HEK293 (cell line): ENCODE results near the gene KCNJ9.

Experiments used
- CTCF ChIA-PET: fragments of 350-600 bp; formaldehyde crosslinking; extraction: SDS; loops from one replicate; lab custom pipeline; 2021; ENCODE audit warnings: antibody characterized with exemption; lab: Yijun Ruan, JAX
- POLR2A ChIA-PET: fragments of 300-600 bp; formaldehyde crosslinking; extraction: SDS; loops from one replicate; lab custom pipeline; 2020; ENCODE audit warnings: antibody characterized with exemption, inconsistent platforms; lab: Yijun Ruan, JAX
- H3K27ac ChIP-seq: fragments of 200-500 bp; sonication (Bioruptor generic); 2 replicates; pipeline ENCODE4 v1.5.1; 2014; ENCODE audit warnings: low read depth, low read length, control low read depth, inconsistent platforms; ENCODE audit errors: extremely low read depth
- H3K36me3 ChIP-seq, 2 experiments: fragments of 200-500 bp in 1 of 2; sonication (Bioruptor generic) in 1 of 2; 1 replicate in 1 of 2; 2 replicates in 1 of 2; pipeline ENCODE4 v1.5.1; 2014 to 2017; ENCODE audit warnings: inconsistent platforms in 2 of 2, low read length in 2 of 2; ENCODE audit not compliant: control insufficient read depth in 2 of 2, insufficient read depth in 1 of 2
- H3K4me1 ChIP-seq: fragments of 200-500 bp; sonication (Bioruptor generic); 2 replicates; pipeline ENCODE4 v1.5.1; 2014; ENCODE audit warnings: mild to moderate bottlenecking, low read length, inconsistent platforms; ENCODE audit not compliant: control insufficient read depth, insufficient read depth
- H3K4me3 ChIP-seq: 2 replicates; pipeline ENCODE4 v1.5.1; 2011; ENCODE audit warnings: low read depth, mild to moderate bottlenecking, control low read depth, low read length, moderate library complexity
- H3K9me3 ChIP-seq: fragments of 200-500 bp; sonication (Bioruptor generic); 2 replicates; pipeline ENCODE4 v1.5.1; 2014; ENCODE audit warnings: low read depth, low read length, inconsistent platforms; ENCODE audit not compliant: control insufficient read depth, insufficient read depth
- BCL11B ChIP-seq: fragments of 450-650 bp; formaldehyde crosslinking; IDR thresholded peaks from 2 replicates; pipeline ENCODE4 v1.5.1; 2016; ENCODE audit warnings: low read depth, missing biosample characterization, missing genetic modification characterization
- GLI4 ChIP-seq: fragments of 450-650 bp; formaldehyde crosslinking; IDR thresholded peaks from 2 replicates; pipeline ENCODE4 v1.5.1; 2016; ENCODE audit warnings: missing biosample characterization, missing genetic modification characterization
- REST ChIP-seq: fragments of 450-650 bp; formaldehyde crosslinking; IDR thresholded peaks from 2 replicates; pipeline ENCODE4 v1.5.1; 2016; ENCODE audit warnings: missing biosample characterization, missing genetic modification characterization
- SP3 ChIP-seq: fragments of 450-650 bp; formaldehyde crosslinking; IDR thresholded peaks from 2 replicates; pipeline ENCODE4 v1.5.1; 2016; ENCODE audit warnings: missing biosample characterization, missing genetic modification characterization
- TSHZ1 ChIP-seq: fragments of 450-650 bp; formaldehyde crosslinking; IDR thresholded peaks from 2 replicates; pipeline ENCODE4 v1.5.1; 2016; ENCODE audit warnings: missing biosample characterization, missing genetic modification characterization, borderline replicate concordance
- YY2 ChIP-seq: fragments of 450-650 bp; formaldehyde crosslinking; IDR thresholded peaks from 2 replicates; pipeline ENCODE4 v1.5.1; 2016; ENCODE audit warnings: missing biosample characterization, missing genetic modification characterization
- ZBTB1 ChIP-seq: fragments of 450-650 bp; formaldehyde crosslinking; IDR thresholded peaks from 2 replicates; pipeline ENCODE4 v1.5.1; 2016; ENCODE audit warnings: missing biosample characterization, missing genetic modification characterization
- ZBTB10 ChIP-seq: fragments of 450-650 bp; formaldehyde crosslinking; IDR thresholded peaks from 2 replicates; pipeline ENCODE4 v1.5.1; 2016; ENCODE audit warnings: missing biosample characterization, missing genetic modification characterization
- ZNF10 ChIP-seq: fragments of 450-650 bp; formaldehyde crosslinking; IDR thresholded peaks from 2 replicates; pipeline ENCODE4 v1.5.1; 2017; ENCODE audit warnings: missing biosample characterization, missing genetic modification characterization
- ZNF155 ChIP-seq: fragments of 450-650 bp; formaldehyde crosslinking; IDR thresholded peaks from 2 replicates; pipeline ENCODE4 v1.5.1; 2016; ENCODE audit warnings: missing biosample characterization, missing genetic modification characterization
- ZNF184 ChIP-seq: fragments of 450-650 bp; IDR thresholded peaks from 2 replicates; pipeline ENCODE4 v1.5.1; 2018; ENCODE audit warnings: missing biosample characterization, mild to moderate bottlenecking, missing genetic modification characterization
- ZNF202 ChIP-seq: fragments of 450-650 bp; formaldehyde crosslinking; IDR thresholded peaks from 2 replicates; pipeline ENCODE4 v1.5.1; 2016; ENCODE audit warnings: missing biosample characterization, missing genetic modification characterization, borderline replicate concordance
- ZNF211 ChIP-seq: fragments of 450-650 bp; formaldehyde crosslinking; IDR thresholded peaks from 2 replicates; pipeline ENCODE4 v1.5.1; 2016; ENCODE audit warnings: low read depth, missing biosample characterization, missing genetic modification characterization
- ZNF214 ChIP-seq: fragments of 450-650 bp; formaldehyde crosslinking; IDR thresholded peaks from 2 replicates; pipeline ENCODE4 v1.5.1; 2017; ENCODE audit warnings: missing biosample characterization, mild to moderate bottlenecking, missing genetic modification characterization, borderline replicate concordance
- ZNF274 ChIP-seq, 2 experiments: fragments of 200-500 bp in 1 of 2; fragments of 450-650 bp in 1 of 2; sonication (Bioruptor generic) in 1 of 2; formaldehyde crosslinking in 1 of 2; IDR thresholded peaks; 2 replicates each; pipeline versions ENCODE4 v1.5.1 to v1.6.1; 2014 to 2016; ENCODE audit warnings: borderline replicate concordance in 1 of 2, inconsistent platforms in 1 of 2, low read length in 1 of 2, missing biosample characterization in 1 of 2, missing genetic modification characterization in 1 of 2
- ZNF302 ChIP-seq: fragments of 450-650 bp; formaldehyde crosslinking; IDR thresholded peaks from 2 replicates; pipeline ENCODE4 v1.5.1; 2016; ENCODE audit warnings: missing biosample characterization, missing genetic modification characterization, low read depth
- ZNF366 ChIP-seq: fragments of 450-650 bp; formaldehyde crosslinking; conservative IDR thresholded peaks from 2 replicates; pipeline ENCODE4 v1.5.1; 2016; ENCODE audit warnings: missing biosample characterization, missing genetic modification characterization
- ZNF433 ChIP-seq: fragments of 450-650 bp; formaldehyde crosslinking; IDR thresholded peaks from 2 replicates; pipeline ENCODE4 v1.5.1; 2016; ENCODE audit warnings: missing biosample characterization, missing genetic modification characterization, low read depth
- ZNF555 ChIP-seq: fragments of 450-650 bp; formaldehyde crosslinking; conservative IDR thresholded peaks from 2 replicates; pipeline ENCODE4 v1.5.1; 2017; ENCODE audit warnings: missing biosample characterization, mild to moderate bottlenecking, missing genetic modification characterization, inconsistent platforms
- ZNF561 ChIP-seq: fragments of 450-650 bp; IDR thresholded peaks from 2 replicates; pipeline ENCODE4 v1.5.1; 2018; ENCODE audit warnings: missing biosample characterization, missing genetic modification characterization, borderline replicate concordance
- ZNF624 ChIP-seq: fragments of 450-650 bp; formaldehyde crosslinking; IDR thresholded peaks from 2 replicates; pipeline ENCODE4 v1.5.1; 2017; ENCODE audit warnings: missing biosample characterization, missing genetic modification characterization
- ZNF785 ChIP-seq: fragments of 450-650 bp; formaldehyde crosslinking; IDR thresholded peaks from 2 replicates; pipeline ENCODE4 v1.5.1; 2016; ENCODE audit warnings: missing biosample characterization, missing genetic modification characterization
- ZXDB ChIP-seq: fragments of 450-650 bp; formaldehyde crosslinking; IDR thresholded peaks from 2 replicates; pipeline ENCODE4 v1.5.1; 2016; ENCODE audit warnings: missing biosample characterization, missing genetic modification characterization

KCNJ9 gene

DNA sequence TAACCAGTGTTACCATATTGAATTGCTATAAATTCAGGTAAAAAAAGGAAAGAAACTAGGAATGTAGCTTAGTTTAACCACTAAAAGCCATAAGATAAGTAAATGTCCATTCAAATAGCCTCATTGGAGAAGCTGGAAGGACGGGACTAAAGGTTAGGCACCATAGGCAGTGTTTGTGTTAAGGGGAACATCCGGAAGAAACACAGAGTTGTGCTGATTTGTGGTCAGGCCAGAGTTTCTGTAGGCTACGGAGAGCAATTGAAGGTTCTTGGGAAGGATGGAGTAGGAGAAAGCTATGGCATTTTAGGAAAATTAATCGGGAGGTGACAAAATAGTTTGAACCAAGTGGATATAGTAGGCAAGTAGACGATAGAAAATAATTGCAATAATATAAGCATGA is 10.0 kb upstream of the KCNJ9 start:
- Histone ChIP-seq H3K9me3 (no peaks in the 10 kb centered on the region), H3K4me1 (no peaks in the 10 kb centered on the region; the same call in 1 of the 2 replicates), H3K36me3 (no peaks in the 10 kb centered on the region), H3K27ac (no peak overlapping the region), H3K4me3 (no peak overlapping the region)
- CTCF ChIA-PET = interaction anchor here (0.7 to 10.3 kb wide), 9 partner anchors 13 to 588 kb away, joined by 3 to 123 read pairs (median 3); no protein-coding TSS in a partner anchor
- TF ChIP-seq TSHZ1 = no peak
- no peak for TF ChIP-seq ZBTB10 (tag by site-specific recombination)
- no peak for TF ChIP-seq ZNF10
- no peak for TF ChIP-seq ZNF561 (tag by site-specific recombination)
- TF ChIP-seq ZNF184 (tag by site-specific recombination) = no peak
- no peak for TF ChIP-seq ZNF366 (tag by site-specific recombination)
- no peak for TF ChIP-seq ZNF555
- POLR2A ChIA-PET = no interaction called here

GRCh38 chr1:160074865-160075264 is 6.5 kb upstream of the KCNJ9 start:
- TF ChIP-seq ZNF274 (IDR thresholded peaks at IDR 0.05; ENCODE audit: low read length) (no peak), ZNF274 (tag by site-specific recombination; IDR thresholded peaks at IDR 0.05; ENCODE audit: borderline replicate concordance) (no peak), ZNF302 (tag by site-specific recombination) (no peak), BCL11B (tag by site-specific recombination) (no peak), ZXDB (tag by site-specific recombination) (no peak), SP3 (tag by site-specific recombination) (no peak), ZNF624 (tag by site-specific recombination) (no peak), ZBTB10 (tag by site-specific recombination) (no peak), REST (tag by site-specific recombination) (no peak), GLI4 (tag by site-specific recombination) (no peak), ZNF211 (no peak), ZNF214 (no peak), ZNF785 (tag by site-specific recombination) (no peak), YY2 (tag by site-specific recombination) (no peak), ZNF202 (tag by site-specific recombination) (no peak), ZNF155 (tag by site-specific recombination) (no peak), ZBTB1 (tag by site-specific recombination) (no peak), ZNF433 (tag by site-specific recombination) (no peak)
- Histone ChIP-seq H3K36me3 (no peaks in the 10 kb centered on the region), H3K4me3 (no peak overlapping the region), H3K27ac (no peak overlapping the region), H3K4me1 (no peaks in the 10 kb centered on the region; the same call in 1 of the 2 replicates), H3K9me3 (no peaks in the 10 kb centered on the region)
- CTCF ChIA-PET = interaction anchor here (0.8 to 16.5 kb wide), 3 partner anchors 9 to 26 kb away, joined by 5 to 541 read pairs (median 123); no protein-coding TSS in a partner anchor
- POLR2A ChIA-PET = no interaction called here
